Panc1 (cell line): Measurements from ENCODE around the gene SLAMF7. TPM values are rescaled to one million over a fixed set of nuclear protein-coding genes. Genes with fewer than 3 reads are reported as not detected.

Experiments used
- ATAC-seq: fragments of 200-7000 bp; cut with Tn5 transposase; 2 replicates; pipeline ENCODE4 v1.9.1; 2020; ENCODE audit warnings: mild to moderate bottlenecking, moderate library complexity
- BruUV-seq: library from RNA; stranded (reverse); fragments of 400-500 nt; replicated peaks from 2 replicates; lab custom pipeline; 2021; lab: Mats Ljungman, UMichigan
- CTCF ChIA-PET: fragments of 300-600 bp; sonication (Branson Sonifier 250); formaldehyde crosslinking; loops from one replicate; lab custom pipeline; 2022; ENCODE audit warnings: antibody characterized with exemption; lab: Charles Lee
- POLR2A ChIA-PET: fragments of 300-600 bp; sonication (Branson Sonifier 250); formaldehyde crosslinking; loops from one replicate; lab custom pipeline; 2022; ENCODE audit warnings: antibody characterized with exemption; lab: Charles Lee
- DNase-seq: peaks from one replicate; pipeline ENCODE4 v3.0.0-alpha.2; 2010; ENCODE audit warnings: low read depth, low spot score
- H3K27ac ChIP-seq: 2 replicates; pipeline ENCODE4 v1.5.1; 2011; ENCODE audit warnings: mild to moderate bottlenecking, low read length, inconsistent platforms
- H3K27me3 ChIP-seq: fragments of 200-500 bp; sonication (Bioruptor generic); 2 replicates; pipeline ENCODE4 v1.6.0; 2014; ENCODE audit warnings: low read length, inconsistent platforms; ENCODE audit not compliant: control insufficient read depth, insufficient read depth
- H3K36me3 ChIP-seq: fragments of 200-500 bp; sonication (Bioruptor generic); 2 replicates; pipeline ENCODE4 v1.5.1; 2014; ENCODE audit warnings: inconsistent platforms, mild to moderate bottlenecking, low read length, moderate library complexity; ENCODE audit not compliant: control insufficient read depth, insufficient read depth
- H3K4me1 ChIP-seq: 2 replicates; pipeline ENCODE4 v1.5.1; 2011; ENCODE audit warnings: inconsistent platforms, mild to moderate bottlenecking, low read length, moderate library complexity; ENCODE audit not compliant: control insufficient read depth, insufficient read depth
- H3K4me3 ChIP-seq, 2 experiments: 2 replicates each; pipeline ENCODE4 v1.5.1; 2011 to 2012; ENCODE audit warnings: low read depth in 2 of 2, low read length in 2 of 2, mild to moderate bottlenecking in 2 of 2, inconsistent platforms in 1 of 2, moderate library complexity in 1 of 2
- H3K9me3 ChIP-seq: fragments of 200-500 bp; sonication (Bioruptor generic); 2 replicates; pipeline ENCODE4 v1.5.1; 2014; ENCODE audit warnings: low read depth, mild to moderate bottlenecking, inconsistent platforms, low read length, moderate library complexity; ENCODE audit not compliant: control insufficient read depth, insufficient read depth
- POLR2AphosphoS5 ChIP-seq: IDR thresholded peaks from 2 replicates; pipeline ENCODE4 v1.6.1; 2012; ENCODE audit warnings: mild to moderate bottlenecking, low read depth, low read length, moderate library complexity
- SIN3A ChIP-seq: IDR thresholded peaks from 2 replicates; pipeline ENCODE4 v1.6.1; 2012; ENCODE audit warnings: low read depth, mild to moderate bottlenecking, low read length, moderate library complexity, borderline replicate concordance; ENCODE audit not compliant: insufficient read depth
- TCF7L2 ChIP-seq: IDR thresholded peaks from 2 replicates; pipeline ENCODE4 v1.6.1; 2011; ENCODE audit warnings: mild to moderate bottlenecking, low read depth, low read length, inconsistent platforms
- in situ Hi-C: cut with HindIII; loops from 2 replicates; pipeline ENCODE4 v1.10.0; 2016; ENCODE audit warnings: low sequenced_read_pairs, low pct_unique_long_range_greater_than_20kb
- intact Hi-C: fragments of 100-400 bp; cut with micrococcal nuclease; formaldehyde crosslinking; loops from one replicate; pipeline ENCODE4 v1.10.0; 2022; ENCODE audit not compliant: unreplicated experiment
- total RNA-seq: library from RNA; stranded (reverse); gene quantifications from one replicate; pipeline ENCODE4 v1.2.1, GENCODE V29; 2021; ENCODE audit not compliant: unreplicated experiment
- TF ChIP-seq, protein P1 (sequence below), 2 experiments: IDR thresholded peaks; 2 replicates each; pipeline ENCODE4 v1.6.1; 2011 to 2012; ENCODE audit warnings: low read depth in 2 of 2, control low read depth in 1 of 2, low read length in 1 of 2, mild to moderate bottlenecking in 1 of 2, moderate library complexity in 1 of 2; ENCODE audit not compliant: insufficient read depth in 1 of 2
- TF ChIP-seq, protein P2 (sequence below): fragments of 450-650 bp; IDR thresholded peaks from 2 replicates; pipeline ENCODE4 v1.5.1; 2017; ENCODE audit warnings: mild to moderate bottlenecking

Gene SLAMF7
- total RNA-seq, 1 experiment from 2014 or later: 0.21 TPM

DNA sequence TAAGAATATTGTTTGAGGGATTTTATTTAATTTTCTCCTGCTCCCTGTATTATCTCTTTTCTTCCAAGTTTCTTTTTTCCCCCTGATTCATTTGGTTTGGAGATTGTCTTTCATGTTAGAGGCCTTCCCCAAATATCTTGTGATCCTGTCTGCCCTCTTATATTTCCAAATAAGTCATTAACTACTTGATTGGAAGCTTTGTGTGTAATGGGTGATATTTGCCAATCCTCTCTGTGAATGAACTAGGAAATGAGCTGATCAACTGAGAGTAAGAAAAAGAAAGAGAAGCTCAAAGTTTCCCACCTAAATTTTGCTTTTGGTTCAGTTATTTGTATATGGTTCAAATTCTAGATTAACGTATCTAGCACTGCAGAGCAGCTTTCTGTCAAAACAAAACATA, 33.3 kb downstream of the SLAMF7 start:
- in situ Hi-C loops: no loop called here
- H3K27me3 ChIP-seq: peaks cover 11% of the 10 kb centered on the region
- DNase-seq: no peak
- no peak for ATAC-seq
- ChIA-PET CTCF (no interaction called here), POLR2A (no interaction called here)
- TF ChIP-seq, protein P1, sequence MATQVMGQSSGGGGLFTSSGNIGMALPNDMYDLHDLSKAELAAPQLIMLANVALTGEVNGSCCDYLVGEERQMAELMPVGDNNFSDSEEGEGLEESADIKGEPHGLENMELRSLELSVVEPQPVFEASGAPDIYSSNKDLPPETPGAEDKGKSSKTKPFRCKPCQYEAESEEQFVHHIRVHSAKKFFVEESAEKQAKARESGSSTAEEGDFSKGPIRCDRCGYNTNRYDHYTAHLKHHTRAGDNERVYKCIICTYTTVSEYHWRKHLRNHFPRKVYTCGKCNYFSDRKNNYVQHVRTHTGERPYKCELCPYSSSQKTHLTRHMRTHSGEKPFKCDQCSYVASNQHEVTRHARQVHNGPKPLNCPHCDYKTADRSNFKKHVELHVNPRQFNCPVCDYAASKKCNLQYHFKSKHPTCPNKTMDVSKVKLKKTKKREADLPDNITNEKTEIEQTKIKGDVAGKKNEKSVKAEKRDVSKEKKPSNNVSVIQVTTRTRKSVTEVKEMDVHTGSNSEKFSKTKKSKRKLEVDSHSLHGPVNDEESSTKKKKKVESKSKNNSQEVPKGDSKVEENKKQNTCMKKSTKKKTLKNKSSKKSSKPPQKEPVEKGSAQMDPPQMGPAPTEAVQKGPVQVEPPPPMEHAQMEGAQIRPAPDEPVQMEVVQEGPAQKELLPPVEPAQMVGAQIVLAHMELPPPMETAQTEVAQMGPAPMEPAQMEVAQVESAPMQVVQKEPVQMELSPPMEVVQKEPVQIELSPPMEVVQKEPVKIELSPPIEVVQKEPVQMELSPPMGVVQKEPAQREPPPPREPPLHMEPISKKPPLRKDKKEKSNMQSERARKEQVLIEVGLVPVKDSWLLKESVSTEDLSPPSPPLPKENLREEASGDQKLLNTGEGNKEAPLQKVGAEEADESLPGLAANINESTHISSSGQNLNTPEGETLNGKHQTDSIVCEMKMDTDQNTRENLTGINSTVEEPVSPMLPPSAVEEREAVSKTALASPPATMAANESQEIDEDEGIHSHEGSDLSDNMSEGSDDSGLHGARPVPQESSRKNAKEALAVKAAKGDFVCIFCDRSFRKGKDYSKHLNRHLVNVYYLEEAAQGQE (IDR thresholded peaks at IDR 0.05; ENCODE audit: insufficient read depth in 1 of 2, low read depth in 2 of 2, low read length in 1 of 2): no peak
- TF ChIP-seq TCF7L2: no peak
- TF ChIP-seq SIN3A: no peak
- TF ChIP-seq, protein P2, sequence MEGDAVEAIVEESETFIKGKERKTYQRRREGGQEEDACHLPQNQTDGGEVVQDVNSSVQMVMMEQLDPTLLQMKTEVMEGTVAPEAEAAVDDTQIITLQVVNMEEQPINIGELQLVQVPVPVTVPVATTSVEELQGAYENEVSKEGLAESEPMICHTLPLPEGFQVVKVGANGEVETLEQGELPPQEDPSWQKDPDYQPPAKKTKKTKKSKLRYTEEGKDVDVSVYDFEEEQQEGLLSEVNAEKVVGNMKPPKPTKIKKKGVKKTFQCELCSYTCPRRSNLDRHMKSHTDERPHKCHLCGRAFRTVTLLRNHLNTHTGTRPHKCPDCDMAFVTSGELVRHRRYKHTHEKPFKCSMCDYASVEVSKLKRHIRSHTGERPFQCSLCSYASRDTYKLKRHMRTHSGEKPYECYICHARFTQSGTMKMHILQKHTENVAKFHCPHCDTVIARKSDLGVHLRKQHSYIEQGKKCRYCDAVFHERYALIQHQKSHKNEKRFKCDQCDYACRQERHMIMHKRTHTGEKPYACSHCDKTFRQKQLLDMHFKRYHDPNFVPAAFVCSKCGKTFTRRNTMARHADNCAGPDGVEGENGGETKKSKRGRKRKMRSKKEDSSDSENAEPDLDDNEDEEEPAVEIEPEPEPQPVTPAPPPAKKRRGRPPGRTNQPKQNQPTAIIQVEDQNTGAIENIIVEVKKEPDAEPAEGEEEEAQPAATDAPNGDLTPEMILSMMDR: no peak
- no peak for TF ChIP-seq POLR2AphosphoS5
- H3K4me3 ChIP-seq: no peak overlapping the region
- no peaks in the 10 kb centered on the region for H3K36me3 ChIP-seq
- BruUV-seq: no TSS peak
- H3K9me3 ChIP-seq: no peaks in the 10 kb centered on the region
- H3K27ac ChIP-seq: no peak overlapping the region
- H3K4me1 ChIP-seq: no peaks in the 10 kb centered on the region
- intact Hi-C loops: no loop called here

DNA sequence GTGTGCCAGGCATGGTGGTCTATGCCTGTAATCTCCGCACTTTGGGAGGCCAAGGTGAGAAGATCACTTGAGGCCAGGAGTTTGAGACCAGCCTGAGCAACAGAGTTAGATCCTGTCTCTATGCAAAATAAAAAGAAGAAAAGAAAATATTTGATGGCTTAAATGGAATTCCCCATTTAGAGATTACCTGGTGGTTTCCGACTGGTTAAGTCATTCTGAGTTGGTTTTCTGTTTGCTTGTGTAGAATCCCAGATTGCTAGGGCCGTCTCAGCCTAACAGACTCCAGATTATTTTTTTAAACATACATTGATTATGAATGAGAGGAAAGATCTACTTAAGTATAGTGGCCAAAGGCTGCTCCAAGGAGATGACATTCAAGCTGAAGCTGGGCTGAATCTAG, 34.0 kb downstream of the SLAMF7 start:
- in situ Hi-C loops (no loop called here), intact Hi-C loops (no loop called here)
- no TSS peak for BruUV-seq
- CTCF ChIA-PET: no interaction called here
- TF ChIP-seq POLR2AphosphoS5 (no peak), SIN3A (no peak), TCF7L2 (no peak)
- TF ChIP-seq, protein P1 (IDR thresholded peaks at IDR 0.05; ENCODE audit: insufficient read depth in 1 of 2, low read depth in 2 of 2, low read length in 1 of 2): no peak
- TF ChIP-seq, protein P2: no peak
- no peak overlapping the region for H3K27ac ChIP-seq
- no peaks in the 10 kb centered on the region for H3K4me1 ChIP-seq
- no peaks in the 10 kb centered on the region for H3K36me3 ChIP-seq
- POLR2A ChIA-PET: no interaction called here
- H3K27me3 ChIP-seq: peaks cover 11% of the 10 kb centered on the region
- H3K4me3 ChIP-seq: no peak overlapping the region
- H3K9me3 ChIP-seq: no peaks in the 10 kb centered on the region
- DNase-seq: no peak
- no peak for ATAC-seq
